HL-60 (cell line): ENCODE measurements around the gene ZNF473.

ENCODE experiments used
- DNase-seq, 2 experiments: peaks; one replicate each; pipeline ENCODE4 v3.0.0-alpha.2; 2010 to 2020; ENCODE audit warnings: low read depth in 1 of 2, low spot score in 1 of 2
- H3K27ac ChIP-seq: fragments of 250-450 bp; sonication (Bioruptor Pico); replicated peaks from 2 replicates; pipeline ENCODE4 v1.5.1; 2020; ENCODE audit warnings: mild to moderate bottlenecking, moderate library complexity
- H3K27me3 ChIP-seq: fragments of 250-450 bp; sonication (Bioruptor Pico); 2 replicates; pipeline ENCODE4 v1.5.1; 2021; ENCODE audit warnings: mild to moderate bottlenecking, moderate library complexity; ENCODE audit not compliant: insufficient read depth, poor library complexity, severe bottlenecking
- H3K4me3 ChIP-seq: replicated peaks from 2 replicates; pipeline ENCODE4 v1.5.1; 2011; ENCODE audit warnings: mild to moderate bottlenecking, control low read depth, low read length; ENCODE audit not compliant: insufficient read depth
- GABPA ChIP-seq: IDR thresholded peaks from 2 replicates; pipeline ENCODE4 v1.6.1; 2012; ENCODE audit warnings: low read depth
- POLR2AphosphoS5 ChIP-seq: IDR thresholded peaks from 2 replicates; pipeline ENCODE4 v1.6.1; 2012; ENCODE audit warnings: low read depth
- SPI1 ChIP-seq: IDR thresholded peaks from 2 replicates; pipeline ENCODE4 v1.6.1; 2012; ENCODE audit warnings: low read depth, mild to moderate bottlenecking, borderline replicate concordance
- TF ChIP-seq, protein P1 (sequence below): IDR thresholded peaks from 2 replicates; pipeline ENCODE4 v1.6.1; 2012; ENCODE audit warnings: low read depth; ENCODE audit not compliant: insufficient replicate concordance
- TF ChIP-seq, protein P2 (sequence below): IDR thresholded peaks from one replicate; pipeline ENCODE4 v1.5.1; 2011; ENCODE audit warnings: low read length, control low read depth, inconsistent platforms; ENCODE audit not compliant: insufficient read depth

The ZNF473 gene

DNA sequence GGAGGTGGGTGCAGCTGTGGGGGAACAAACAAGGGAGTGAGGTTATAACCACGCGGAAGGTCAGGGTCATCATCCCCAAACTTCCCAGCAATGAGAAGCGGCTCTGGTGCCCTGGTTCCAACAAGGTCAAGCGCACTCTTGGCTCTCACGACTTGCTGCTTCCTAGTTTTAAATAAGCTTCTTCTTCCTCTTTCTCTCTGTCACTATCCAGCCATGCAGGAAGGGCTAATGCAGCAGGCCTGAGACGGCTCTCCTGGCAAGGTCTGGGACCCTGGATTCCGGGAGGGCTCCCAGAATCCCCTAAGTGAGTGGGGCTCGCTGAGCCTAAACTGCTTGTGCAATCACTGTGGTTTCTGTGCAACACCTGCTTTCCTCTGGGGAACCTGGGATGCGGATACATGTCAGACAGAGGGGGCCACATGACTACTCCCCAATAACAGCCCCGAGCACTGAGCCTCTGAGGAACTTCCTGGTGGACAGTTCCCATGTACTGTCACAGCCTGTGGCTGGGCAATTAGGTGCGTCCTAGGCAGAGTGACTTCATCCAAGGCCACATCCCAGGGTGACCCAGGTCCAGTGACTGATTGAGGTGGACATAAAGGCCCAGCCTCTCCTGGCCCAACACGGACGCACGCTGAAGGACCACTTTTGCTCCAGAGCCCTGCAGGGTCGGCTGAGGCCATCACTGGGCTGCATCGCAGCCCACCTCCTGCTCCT, 24.8 kb upstream of the ZNF473 start:
- H3K27me3 ChIP-seq: no peaks in the 10 kb centered on the region
- peak; percentile 30 to 35 for DNase-seq
- no peak overlapping the region for H3K27ac ChIP-seq
- H3K4me3 ChIP-seq: no peak overlapping the region
- TF ChIP-seq, protein P1, sequence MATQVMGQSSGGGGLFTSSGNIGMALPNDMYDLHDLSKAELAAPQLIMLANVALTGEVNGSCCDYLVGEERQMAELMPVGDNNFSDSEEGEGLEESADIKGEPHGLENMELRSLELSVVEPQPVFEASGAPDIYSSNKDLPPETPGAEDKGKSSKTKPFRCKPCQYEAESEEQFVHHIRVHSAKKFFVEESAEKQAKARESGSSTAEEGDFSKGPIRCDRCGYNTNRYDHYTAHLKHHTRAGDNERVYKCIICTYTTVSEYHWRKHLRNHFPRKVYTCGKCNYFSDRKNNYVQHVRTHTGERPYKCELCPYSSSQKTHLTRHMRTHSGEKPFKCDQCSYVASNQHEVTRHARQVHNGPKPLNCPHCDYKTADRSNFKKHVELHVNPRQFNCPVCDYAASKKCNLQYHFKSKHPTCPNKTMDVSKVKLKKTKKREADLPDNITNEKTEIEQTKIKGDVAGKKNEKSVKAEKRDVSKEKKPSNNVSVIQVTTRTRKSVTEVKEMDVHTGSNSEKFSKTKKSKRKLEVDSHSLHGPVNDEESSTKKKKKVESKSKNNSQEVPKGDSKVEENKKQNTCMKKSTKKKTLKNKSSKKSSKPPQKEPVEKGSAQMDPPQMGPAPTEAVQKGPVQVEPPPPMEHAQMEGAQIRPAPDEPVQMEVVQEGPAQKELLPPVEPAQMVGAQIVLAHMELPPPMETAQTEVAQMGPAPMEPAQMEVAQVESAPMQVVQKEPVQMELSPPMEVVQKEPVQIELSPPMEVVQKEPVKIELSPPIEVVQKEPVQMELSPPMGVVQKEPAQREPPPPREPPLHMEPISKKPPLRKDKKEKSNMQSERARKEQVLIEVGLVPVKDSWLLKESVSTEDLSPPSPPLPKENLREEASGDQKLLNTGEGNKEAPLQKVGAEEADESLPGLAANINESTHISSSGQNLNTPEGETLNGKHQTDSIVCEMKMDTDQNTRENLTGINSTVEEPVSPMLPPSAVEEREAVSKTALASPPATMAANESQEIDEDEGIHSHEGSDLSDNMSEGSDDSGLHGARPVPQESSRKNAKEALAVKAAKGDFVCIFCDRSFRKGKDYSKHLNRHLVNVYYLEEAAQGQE: peak; percentile 61
- TF ChIP-seq, protein P2, sequence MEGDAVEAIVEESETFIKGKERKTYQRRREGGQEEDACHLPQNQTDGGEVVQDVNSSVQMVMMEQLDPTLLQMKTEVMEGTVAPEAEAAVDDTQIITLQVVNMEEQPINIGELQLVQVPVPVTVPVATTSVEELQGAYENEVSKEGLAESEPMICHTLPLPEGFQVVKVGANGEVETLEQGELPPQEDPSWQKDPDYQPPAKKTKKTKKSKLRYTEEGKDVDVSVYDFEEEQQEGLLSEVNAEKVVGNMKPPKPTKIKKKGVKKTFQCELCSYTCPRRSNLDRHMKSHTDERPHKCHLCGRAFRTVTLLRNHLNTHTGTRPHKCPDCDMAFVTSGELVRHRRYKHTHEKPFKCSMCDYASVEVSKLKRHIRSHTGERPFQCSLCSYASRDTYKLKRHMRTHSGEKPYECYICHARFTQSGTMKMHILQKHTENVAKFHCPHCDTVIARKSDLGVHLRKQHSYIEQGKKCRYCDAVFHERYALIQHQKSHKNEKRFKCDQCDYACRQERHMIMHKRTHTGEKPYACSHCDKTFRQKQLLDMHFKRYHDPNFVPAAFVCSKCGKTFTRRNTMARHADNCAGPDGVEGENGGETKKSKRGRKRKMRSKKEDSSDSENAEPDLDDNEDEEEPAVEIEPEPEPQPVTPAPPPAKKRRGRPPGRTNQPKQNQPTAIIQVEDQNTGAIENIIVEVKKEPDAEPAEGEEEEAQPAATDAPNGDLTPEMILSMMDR: no peak

DNA sequence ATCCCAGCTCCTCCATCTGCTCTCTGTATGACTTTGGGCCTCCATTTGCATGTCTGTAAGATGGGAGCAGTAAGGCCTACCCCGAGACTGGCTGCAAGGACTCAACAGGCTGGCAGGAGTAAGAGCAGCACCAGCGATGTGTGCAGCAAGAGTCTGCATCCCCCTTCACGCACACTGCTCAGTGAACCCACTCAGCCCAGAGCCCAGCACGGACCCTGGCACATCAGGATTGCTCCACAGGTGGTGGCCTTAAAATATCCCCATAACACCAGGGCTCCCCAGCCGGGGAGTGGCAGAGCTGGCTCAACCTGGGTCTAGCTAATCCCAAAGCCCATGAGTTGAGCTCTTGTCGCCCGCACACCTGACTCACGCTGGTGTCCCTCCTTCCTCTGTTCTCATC, 24.0 kb upstream of the ZNF473 start:
- DNase-seq: no peak
- Histone ChIP-seq H3K4me3 (no peak overlapping the region), H3K27me3 (no peaks in the 10 kb centered on the region), H3K27ac (no peak overlapping the region)
- no peak for TF ChIP-seq POLR2AphosphoS5
- no peak for TF ChIP-seq SPI1
- TF ChIP-seq, protein P2: no peak

DNA sequence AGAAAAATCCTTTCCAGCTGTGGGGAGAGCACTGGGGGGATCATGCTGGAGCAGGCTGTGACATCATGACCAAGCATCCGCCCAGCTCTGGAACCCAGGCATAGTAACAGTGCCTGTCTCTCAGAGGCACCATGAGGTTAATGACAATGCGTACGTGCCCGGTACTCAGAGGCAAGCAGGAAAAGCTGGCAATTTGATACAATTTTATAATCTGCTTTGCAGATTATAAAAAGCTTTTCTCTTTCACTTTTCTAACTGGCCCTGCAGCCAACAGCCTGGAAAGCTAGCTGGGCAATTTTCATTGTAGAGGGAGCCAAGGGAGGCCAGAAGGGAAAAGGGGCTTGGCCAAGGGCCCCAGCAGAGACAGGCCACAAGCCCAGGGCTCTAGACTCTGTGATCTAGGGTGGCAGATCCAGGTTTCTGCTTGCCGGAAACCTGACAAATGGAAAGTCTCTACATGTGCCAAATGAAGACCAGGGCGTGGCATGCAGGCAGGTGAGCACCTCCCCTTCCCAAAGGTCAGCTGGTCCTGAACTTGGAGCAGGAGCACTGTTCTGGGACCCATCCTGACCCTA, 23.3 kb upstream of the ZNF473 start:
- DNase-seq: no peak
- no peak for TF ChIP-seq SPI1
- no peak for TF ChIP-seq POLR2AphosphoS5
- TF ChIP-seq, protein P2: no peak
- TF ChIP-seq, protein P1: no peak
- no peak for TF ChIP-seq GABPA
- no peak overlapping the region for H3K4me3 ChIP-seq
- H3K27ac ChIP-seq: no peak overlapping the region
- H3K27me3 ChIP-seq: no peaks in the 10 kb centered on the region
